ENCODE data around the gene ZSCAN20. TPM values are rescaled to one million over a fixed set of nuclear protein-coding genes. Genes with fewer than 3 reads are reported as not detected.

The ZSCAN20 gene
- polyA plus RNA-seq, 6 donors from 2014 or later = 0.16 to 2.9 (median 0.69) TPM

GRCh38 chr1:33435096-33435820, 37.2 kb upstream of the ZSCAN20 start:
- Mint-ChIP-seq H3K4me1 (peaks cover 0 to 3% (median 2%) of the 10 kb centered on the region in 3 donors), H3K27me3 (peaks cover 3 to 31% (median 29%) of the 10 kb centered on the region in 3 donors), H3K36me3 (no peaks in the 10 kb centered on the region), H3K4me3 (peak overlapping the region in 1 of 8 donors; percentile 17), H3K27ac (no peak overlapping the region), H3K9me3 (no peaks in the 10 kb centered on the region)
- DNase-seq (no peak), ATAC-seq (ENCODE audit: low read depth in 2 of 2) (no peak)

DNA sequence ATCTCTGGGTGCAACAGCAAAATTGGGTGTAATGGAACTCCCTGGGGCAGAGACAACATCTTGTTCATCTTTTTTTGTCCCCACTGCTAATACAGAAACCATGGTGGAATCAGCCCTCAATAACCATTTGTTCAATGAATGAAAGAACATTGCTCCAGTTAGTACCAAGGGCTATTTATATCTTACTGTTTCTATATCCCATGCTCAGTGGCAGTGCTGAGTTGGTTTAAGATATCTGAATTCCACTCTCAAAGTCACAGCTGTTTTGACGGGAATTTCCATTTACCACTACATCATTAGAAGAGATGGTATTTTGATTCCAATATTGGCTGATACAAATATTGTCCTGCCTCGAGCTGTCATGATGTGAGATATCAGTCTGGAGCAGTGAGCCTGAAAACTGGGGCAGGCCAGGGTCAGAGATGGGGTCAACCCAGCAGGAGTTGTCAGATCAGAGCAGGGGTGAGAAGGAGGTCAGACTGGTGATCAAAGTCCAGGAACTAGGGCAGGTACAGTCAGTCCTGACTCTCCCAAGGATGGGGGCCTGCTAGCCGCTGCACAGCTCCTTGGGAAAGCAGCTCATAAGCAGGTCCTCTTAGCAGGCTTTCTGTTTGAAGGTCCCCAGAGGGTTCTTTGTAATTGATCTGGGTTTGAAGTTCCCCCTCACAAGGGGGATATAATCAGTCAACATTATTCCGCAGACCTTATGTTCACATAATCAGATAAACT, 35.7 kb upstream of the ZSCAN20 start:
- ATAC-seq (ENCODE audit: low read depth in 2 of 2) (no peak), DNase-seq (no peak)
- H3K27me3 Mint-ChIP-seq = peaks cover 3 to 44% (median 44%) of the 10 kb centered on the region in 3 donors
- H3K4me3 Mint-ChIP-seq = no peak overlapping the region
- H3K27ac Mint-ChIP-seq = no peak overlapping the region
- H3K36me3 Mint-ChIP-seq = no peaks in the 10 kb centered on the region
- no peaks in the 10 kb centered on the region for H3K9me3 Mint-ChIP-seq
- H3K4me1 Mint-ChIP-seq = no peaks in the 10 kb centered on the region

GRCh38 chr1:33438364-33439160, 33.9 kb upstream of the ZSCAN20 start:
- ATAC-seq (ENCODE audit: low read depth in 2 of 2) = no peak
- H3K27me3 Mint-ChIP-seq = peaks cover 8 to 51% (median 42%) of the 10 kb centered on the region in 3 donors

GRCh38 chr1:33439662-33440061, 32.8 kb upstream of the ZSCAN20 start:
- Mint-ChIP-seq H3K4me1 (no peaks in the 10 kb centered on the region), H3K9me3 (no peaks in the 10 kb centered on the region), H3K27ac (no peak overlapping the region), H3K27me3 (peaks cover 8 to 51% (median 35%) of the 10 kb centered on the region in 3 donors), H3K4me3 (no peak overlapping the region), H3K36me3 (no peaks in the 10 kb centered on the region)
- DNase-seq (no peak), ATAC-seq (ENCODE audit: low read depth in 2 of 2) (no peak)

More at GRCh38 chr1:33438364-33439160, 33.9 kb upstream of the ZSCAN20 start:
- no peak for DNase-seq
- Mint-ChIP-seq H3K27ac (no peak overlapping the region), H3K4me1 (no peaks in the 10 kb centered on the region), H3K9me3 (no peaks in the 10 kb centered on the region), H3K36me3 (no peaks in the 10 kb centered on the region), H3K4me3 (no peak overlapping the region)

GRCh38 chr1:33441088-33441745, 31.2 kb upstream of the ZSCAN20 start:
- Mint-ChIP-seq H3K36me3 (peaks cover 0 to 2% of the 10 kb centered on the region in 2 donors), H3K27me3 (peaks cover 8 to 50% (median 40%) of the 10 kb centered on the region in 3 donors), H3K4me3 (no peak overlapping the region), H3K4me1 (no peaks in the 10 kb centered on the region), H3K27ac (no peak overlapping the region), H3K9me3 (no peaks in the 10 kb centered on the region)
- ATAC-seq (ENCODE audit: low read depth in 2 of 2) (no peak), DNase-seq (no peak)

- H3K36me3 Mint-ChIP-seq = peaks cover 0 to 6% of the 10 kb centered on the region in 2 donors
- no peaks in the 10 kb centered on the region for H3K9me3 Mint-ChIP-seq
- no peak overlapping the region for H3K4me3 Mint-ChIP-seq
- H3K4me1 Mint-ChIP-seq = no peaks in the 10 kb centered on the region
- DNase-seq (no peak), ATAC-seq (ENCODE audit: low read depth in 2 of 2) (no peak)
- no peak overlapping the region for H3K27ac Mint-ChIP-seq
- peaks cover 8 to 57% (median 45%) of the 10 kb centered on the region in 3 donors for H3K27me3 Mint-ChIP-seq
Measured at GRCh38 chr1:33442141-33442540, 30.3 kb upstream of the ZSCAN20 start.

GRCh38 chr1:33443080-33443704, 29.3 kb upstream of the ZSCAN20 start:
- Mint-ChIP-seq H3K27ac (peak overlapping the region in 1 of 6 donors; percentile 4), H3K9me3 (no peaks in the 10 kb centered on the region), H3K4me1 (no peaks in the 10 kb centered on the region), H3K4me3 (no peak overlapping the region), H3K36me3 (peaks cover 0 to 6% of the 10 kb centered on the region in 2 donors), H3K27me3 (peaks cover 8 to 61% (median 48%) of the 10 kb centered on the region in 3 donors)
- DNase-seq (no peak), ATAC-seq (ENCODE audit: low read depth in 2 of 2) (no peak)

- H3K36me3 Mint-ChIP-seq = peaks cover 0 to 6% of the 10 kb centered on the region in 2 donors
- no peaks in the 10 kb centered on the region for H3K4me1 Mint-ChIP-seq
- H3K27me3 Mint-ChIP-seq = peaks cover 10 to 61% (median 48%) of the 10 kb centered on the region in 3 donors
- H3K9me3 Mint-ChIP-seq = no peaks in the 10 kb centered on the region
- H3K4me3 Mint-ChIP-seq = no peak overlapping the region
- H3K27ac Mint-ChIP-seq = peak overlapping the region in 1 of 6 donors; percentile 4
- no peak for ATAC-seq (ENCODE audit: low read depth in 2 of 2)
- no peak for DNase-seq
Measured at GRCh38 chr1:33443705-33444180, 28.7 kb upstream of the ZSCAN20 start.

GRCh38 chr1:33445108-33445507, 27.3 kb upstream of the ZSCAN20 start:
- Mint-ChIP-seq H3K27ac (no peak overlapping the region), H3K36me3 (peaks cover 0 to 6% of the 10 kb centered on the region in 2 donors), H3K9me3 (no peaks in the 10 kb centered on the region), H3K4me1 (no peaks in the 10 kb centered on the region), H3K27me3 (peaks cover 15 to 52% (median 50%) of the 10 kb centered on the region in 3 donors), H3K4me3 (no peak overlapping the region)
- ATAC-seq (ENCODE audit: low read depth in 2 of 2) (no peak), DNase-seq (no peak)

DNA sequence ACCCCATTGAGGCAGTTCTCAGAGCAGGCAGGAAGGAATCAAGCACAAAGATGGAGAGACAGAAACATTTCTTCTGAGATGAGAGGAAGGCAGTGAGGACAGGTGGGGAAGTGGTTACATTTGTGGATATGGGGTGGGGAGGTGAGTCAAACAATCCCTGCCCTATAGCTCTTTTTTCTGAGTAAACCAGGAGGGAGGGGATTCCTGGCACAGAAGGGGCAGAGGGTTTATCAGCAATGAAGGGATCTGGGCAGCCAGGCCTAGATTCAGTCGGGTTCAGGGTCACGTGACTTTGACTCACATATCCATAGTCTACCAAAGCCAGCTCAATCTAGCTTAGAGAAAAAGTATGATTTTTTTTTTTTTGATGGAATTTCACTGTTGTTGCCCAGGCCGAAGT, 25.9 kb upstream of the ZSCAN20 start:
- Mint-ChIP-seq H3K4me1 (no peaks in the 10 kb centered on the region), H3K4me3 (no peak overlapping the region), H3K9me3 (no peaks in the 10 kb centered on the region), H3K36me3 (peaks cover 0 to 6% of the 10 kb centered on the region in 2 donors), H3K27ac (peak overlapping the region in 1 of 6 donors; percentile 39), H3K27me3 (peaks cover 15 to 43% (median 41%) of the 10 kb centered on the region in 3 donors)
- ATAC-seq (ENCODE audit: low read depth in 2 of 2) (no peak), DNase-seq (no peak)

GRCh38 chr1:33454646-33455282, 17.7 kb upstream of the ZSCAN20 start:
- Mint-ChIP-seq H3K9me3 (no peaks in the 10 kb centered on the region), H3K27me3 (peaks cover 0 to 18% (median 8%) of the 10 kb centered on the region in 3 donors), H3K36me3 (no peaks in the 10 kb centered on the region), H3K4me3 (no peak overlapping the region), H3K4me1 (peaks cover 16 to 27% (median 20%) of the 10 kb centered on the region in 3 donors), H3K27ac (peak overlapping the region in 1 of 6 donors; percentile 52)
- ATAC-seq (ENCODE audit: low read depth in 2 of 2) = no peak
- DNase-seq = no peak
